ENCODE measurements around the gene GRPEL2. TPM values are rescaled to one million over a fixed set of nuclear protein-coding genes. Genes with fewer than 3 reads are reported as not detected.

Gene GRPEL2
- total RNA-seq, 2 donors from 2014 or later, result 14.5 to 16.4 TPM

DNA sequence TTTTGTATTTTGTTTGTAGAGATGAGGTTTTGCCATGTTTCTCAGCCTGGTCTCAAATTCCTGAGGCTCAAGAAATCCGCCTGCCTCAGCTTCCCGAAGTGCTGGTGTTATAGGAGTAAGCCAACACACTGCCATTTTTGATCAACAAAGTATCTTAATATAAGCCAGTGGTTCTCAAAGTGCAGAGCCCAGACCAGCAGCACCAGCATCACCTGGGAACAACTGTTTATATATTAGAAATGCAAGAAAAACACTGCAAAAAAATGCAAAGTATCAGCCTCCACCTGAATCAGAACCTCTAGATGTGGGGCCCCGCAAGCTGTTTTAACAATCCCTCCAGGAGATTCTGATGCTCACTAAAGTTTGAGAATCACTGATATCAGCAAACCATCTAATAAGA, 27.6 kb downstream of the GRPEL2 start:
- DNase-seq, result no peak
- no peak overlapping the region for H3K9ac ChIP-seq (ENCODE audit: low read depth in 2 of 2, low read length in 2 of 2)
- intact Hi-C loops (cut with DNase I), result no loop called here
- H3K4me3 ChIP-seq, result no peak overlapping the region
- H3K9me3 ChIP-seq, result no peaks in the 10 kb centered on the region
- no peak overlapping the region for H3K27ac ChIP-seq
- no peaks in the 10 kb centered on the region for H3K4me1 ChIP-seq
- TF ChIP-seq, protein P1, sequence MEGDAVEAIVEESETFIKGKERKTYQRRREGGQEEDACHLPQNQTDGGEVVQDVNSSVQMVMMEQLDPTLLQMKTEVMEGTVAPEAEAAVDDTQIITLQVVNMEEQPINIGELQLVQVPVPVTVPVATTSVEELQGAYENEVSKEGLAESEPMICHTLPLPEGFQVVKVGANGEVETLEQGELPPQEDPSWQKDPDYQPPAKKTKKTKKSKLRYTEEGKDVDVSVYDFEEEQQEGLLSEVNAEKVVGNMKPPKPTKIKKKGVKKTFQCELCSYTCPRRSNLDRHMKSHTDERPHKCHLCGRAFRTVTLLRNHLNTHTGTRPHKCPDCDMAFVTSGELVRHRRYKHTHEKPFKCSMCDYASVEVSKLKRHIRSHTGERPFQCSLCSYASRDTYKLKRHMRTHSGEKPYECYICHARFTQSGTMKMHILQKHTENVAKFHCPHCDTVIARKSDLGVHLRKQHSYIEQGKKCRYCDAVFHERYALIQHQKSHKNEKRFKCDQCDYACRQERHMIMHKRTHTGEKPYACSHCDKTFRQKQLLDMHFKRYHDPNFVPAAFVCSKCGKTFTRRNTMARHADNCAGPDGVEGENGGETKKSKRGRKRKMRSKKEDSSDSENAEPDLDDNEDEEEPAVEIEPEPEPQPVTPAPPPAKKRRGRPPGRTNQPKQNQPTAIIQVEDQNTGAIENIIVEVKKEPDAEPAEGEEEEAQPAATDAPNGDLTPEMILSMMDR (IDR thresholded peaks at IDR 0.05), result no peak
- H3K36me3 ChIP-seq, result no peaks in the 10 kb centered on the region
- H3K27me3 ChIP-seq, result no peaks in the 10 kb centered on the region

DNA sequence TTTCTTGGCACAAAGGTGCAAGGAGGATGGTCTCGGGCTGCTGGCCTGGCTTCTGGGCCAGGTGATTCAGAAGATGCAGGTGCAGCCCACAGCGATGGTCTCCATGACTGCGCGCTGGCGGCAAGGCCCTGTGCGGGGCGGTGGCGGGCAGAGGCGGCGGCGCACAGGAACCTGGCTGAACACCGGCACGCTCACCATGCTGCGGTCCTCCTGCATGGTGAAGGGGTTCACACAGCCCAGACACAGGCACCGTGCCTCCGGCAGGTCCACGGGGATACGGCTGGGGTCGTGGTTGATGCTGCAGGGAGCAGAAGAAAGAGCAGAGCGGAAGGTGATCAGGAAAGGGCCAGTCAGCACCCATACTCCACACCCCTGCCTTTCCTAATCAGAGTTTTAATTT, 29.0 kb downstream of the GRPEL2 start:
- H3K27ac ChIP-seq, result no peak overlapping the region
- intact Hi-C loops (cut with DNase I), result no loop called here
- DNase-seq, result no peak

GRCh38 chr5:149374801-149375200, 29.5 kb downstream of the GRPEL2 start:
- Histone ChIP-seq H3K9me3 (no peaks in the 10 kb centered on the region), H3K4me1 (no peaks in the 10 kb centered on the region), H3K27ac (no peak overlapping the region), H3K9ac (ENCODE audit: low read depth in 2 of 2, low read length in 2 of 2) (no peak overlapping the region), H3K36me3 (no peaks in the 10 kb centered on the region), H3K27me3 (no peaks in the 10 kb centered on the region), H3K4me3 (no peak overlapping the region)
- TF ChIP-seq, protein P1 (IDR thresholded peaks at IDR 0.05), result no peak
- DNase-seq, result no peak
- intact Hi-C loops (cut with DNase I), result no loop called here

More for the DNA sequence above, 29.0 kb downstream of the GRPEL2 start:
- no peaks in the 10 kb centered on the region for H3K27me3 ChIP-seq
- H3K36me3 ChIP-seq, result no peaks in the 10 kb centered on the region
- no peaks in the 10 kb centered on the region for H3K4me1 ChIP-seq
- TF ChIP-seq, protein P1 (IDR thresholded peaks at IDR 0.05), result no peak
- no peaks in the 10 kb centered on the region for H3K9me3 ChIP-seq
- H3K4me3 ChIP-seq, result no peak overlapping the region
- H3K9ac ChIP-seq (ENCODE audit: low read depth in 2 of 2, low read length in 2 of 2), result no peak overlapping the region

GRCh38 chr5:149375434-149375833, 30.1 kb downstream of the GRPEL2 start:
- H3K27ac ChIP-seq, result no peak overlapping the region
- H3K9ac ChIP-seq (ENCODE audit: low read depth in 2 of 2, low read length in 2 of 2), result no peak overlapping the region
- H3K4me3 ChIP-seq, result no peak overlapping the region
- DNase-seq, result no peak
- H3K27me3 ChIP-seq, result no peaks in the 10 kb centered on the region
- no peaks in the 10 kb centered on the region for H3K4me1 ChIP-seq
- no peaks in the 10 kb centered on the region for H3K36me3 ChIP-seq
- TF ChIP-seq, protein P1 (IDR thresholded peaks at IDR 0.05), result no peak
- intact Hi-C loops (cut with DNase I), result no loop called here
- H3K9me3 ChIP-seq, result no peaks in the 10 kb centered on the region

DNA sequence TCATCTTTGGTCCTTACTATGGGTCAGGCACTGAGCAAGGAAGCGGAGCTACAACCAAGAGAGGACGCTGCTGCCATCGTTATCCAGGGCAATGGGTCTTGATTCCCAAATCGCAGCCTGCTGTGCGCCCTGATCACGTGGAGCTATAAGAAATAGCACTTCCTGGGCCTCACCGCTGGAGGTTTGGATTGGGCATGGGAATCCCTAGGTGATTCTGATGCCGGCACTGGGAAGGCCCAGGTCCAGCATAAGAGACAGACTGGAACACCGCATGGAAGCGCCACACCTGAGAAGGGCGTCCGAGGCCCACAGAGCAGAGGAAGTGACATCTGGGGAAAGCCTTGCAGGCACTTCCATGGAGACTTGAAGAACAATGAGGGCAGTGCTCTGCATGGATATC, 30.8 kb downstream of the GRPEL2 start:
- no peak for DNase-seq
- Histone ChIP-seq H3K4me3 (no peak overlapping the region), H3K9ac (ENCODE audit: low read depth in 2 of 2, low read length in 2 of 2) (no peak overlapping the region), H3K9me3 (no peaks in the 10 kb centered on the region), H3K4me1 (no peaks in the 10 kb centered on the region), H3K27ac (no peak overlapping the region), H3K36me3 (no peaks in the 10 kb centered on the region), H3K27me3 (no peaks in the 10 kb centered on the region)
- intact Hi-C loops (cut with DNase I), result no loop called here
- TF ChIP-seq, protein P1 (IDR thresholded peaks at IDR 0.05), result no peak

All from colonic mucosa (tissue), 4 donors.